NT2/D1 (cell line): ENCODE data around the gene RAD18.

Experiments used
- SUZ12 ChIP-seq: IDR thresholded peaks from 2 replicates; pipeline ENCODE4 v1.6.1; 2011; ENCODE audit not compliant: insufficient read length, insufficient read depth; ENCODE audit errors: extremely low read depth
- YY1 ChIP-seq: IDR thresholded peaks from 2 replicates; pipeline ENCODE4 v1.6.1; 2011; ENCODE audit not compliant: insufficient read length, insufficient read depth

DNA sequence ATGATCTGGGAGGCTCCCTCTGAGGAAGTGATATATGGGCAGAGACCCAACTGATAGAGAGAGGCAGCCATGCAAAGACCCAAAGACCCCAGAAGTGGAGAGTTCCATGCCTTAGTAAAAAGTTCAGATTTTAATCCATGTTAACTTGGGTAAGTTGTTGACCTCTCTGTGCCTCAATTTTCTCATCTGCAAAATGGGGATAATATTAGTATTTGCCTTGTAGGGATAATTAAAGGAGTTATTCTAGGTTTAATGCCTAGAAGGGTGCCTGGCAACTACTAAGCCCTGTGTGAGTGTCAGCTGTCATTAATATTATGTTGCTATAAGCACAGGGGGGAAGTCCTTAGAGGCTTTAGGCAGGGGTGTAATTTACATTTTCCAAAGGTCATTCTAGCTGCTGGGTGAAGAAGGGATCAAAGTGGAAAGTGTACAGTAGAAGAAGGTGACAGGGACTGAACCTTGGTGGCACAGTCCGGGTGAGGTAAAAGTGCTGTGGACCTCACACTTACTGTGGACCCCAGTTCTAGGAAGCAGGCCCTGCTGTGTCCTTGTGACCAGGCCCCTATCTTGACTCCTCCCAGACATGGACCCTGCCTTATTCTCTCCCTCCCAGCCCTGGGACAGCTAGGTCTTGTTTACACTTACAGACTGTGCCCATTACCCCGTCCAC lies 3.0 kb upstream of the RAD18 start:
- TF ChIP-seq YY1 (no peak), SUZ12 (no peak)
